ENCODE data around the gene RPS15. TPM values are rescaled to one million over a fixed set of nuclear protein-coding genes. Genes with fewer than 3 reads are reported as not detected.
"Not testable (repeated sequence)": the region's sequence is repeated elsewhere in the genome, so short reads cannot be mapped to it uniquely, and the experiment has no call there.

The RPS15 gene
- total RNA-seq, 3 donors from 2014 or later = 748 to 897 (median 892) TPM

GRCh38 chr19:1437609-1438008 lies 587 bp upstream of the RPS15 start:
- no peaks in the 10 kb centered on the region for H3K9me3 ChIP-seq
- no peak for DNase-seq
- no peak for ATAC-seq
- peaks cover 20% of the 10 kb centered on the region for H3K4me1 ChIP-seq (ENCODE audit: low read depth)
- peaks cover 9% of the 10 kb centered on the region for H3K36me3 ChIP-seq (ENCODE audit: low read depth)
- no peak for TF ChIP-seq CTCF (IDR thresholded peaks at IDR 0.05)
- no peak overlapping the region for H3K4me3 ChIP-seq
- intact Hi-C loops (cut with DNase I, micrococcal nuclease) = no loop called here

- H3K4me1 ChIP-seq (ENCODE audit: low read depth) = peaks cover 20% of the 10 kb centered on the region
- intact Hi-C loops (cut with DNase I, micrococcal nuclease) = no loop called here
- no peak for TF ChIP-seq CTCF (IDR thresholded peaks at IDR 0.05)
- H3K9me3 ChIP-seq = no peaks in the 10 kb centered on the region
- peak overlapping the region; percentile 90 for H3K4me3 ChIP-seq
- H3K36me3 ChIP-seq (ENCODE audit: low read depth) = peaks cover 9% of the 10 kb centered on the region
- no peak for ATAC-seq
- no peak for DNase-seq
Observed at GRCh38 chr19:1438933-1439354, 748 bp downstream of the RPS15 start.

GRCh38 chr19:1439525-1440417 lies 1.6 kb downstream of the RPS15 start:
- H3K36me3 ChIP-seq (ENCODE audit: low read depth); intact Hi-C loops (cut with DNase I, micrococcal nuclease); ATAC-seq; H3K4me3 ChIP-seq; H3K9me3 ChIP-seq: not testable (repeated sequence)
- DNase-seq = peak in 1 of 3 donors; percentile 55
- H3K4me1 ChIP-seq (ENCODE audit: low read depth) = peaks cover 20% of the 10 kb centered on the region

GRCh38 chr19:1440418-1440801 lies 2.2 kb downstream of the RPS15 start:
- Histone ChIP-seq H3K9me3 (no peaks in the 10 kb centered on the region), H3K4me3 (no peak overlapping the region), H3K36me3 (ENCODE audit: low read depth) (peaks cover 9% of the 10 kb centered on the region), H3K4me1 (ENCODE audit: low read depth) (peaks cover 22% of the 10 kb centered on the region)
- ATAC-seq (no peak), DNase-seq (peak in 1 of 3 donors; percentile 43)
- intact Hi-C loops (cut with DNase I, micrococcal nuclease) = no loop called here
- TF ChIP-seq CTCF (IDR thresholded peaks at IDR 0.05) = no peak

- no peak overlapping the region for H3K4me3 ChIP-seq
- intact Hi-C loops (cut with DNase I, micrococcal nuclease) = no loop called here
- TF ChIP-seq CTCF (IDR thresholded peaks at IDR 0.05) = no peak
- no peak for ATAC-seq
- no peak for DNase-seq
- peaks cover 9% of the 10 kb centered on the region for H3K36me3 ChIP-seq (ENCODE audit: low read depth)
- H3K4me1 ChIP-seq (ENCODE audit: low read depth) = peaks cover 27% of the 10 kb centered on the region
- no peaks in the 10 kb centered on the region for H3K9me3 ChIP-seq
Observed at GRCh38 chr19:1441022-1441426, 2.8 kb downstream of the RPS15 start.

- intact Hi-C loops (cut with DNase I, micrococcal nuclease) = no loop called here
- Histone ChIP-seq H3K4me3 (no peak overlapping the region), H3K9me3 (no peaks in the 10 kb centered on the region), H3K4me1 (ENCODE audit: low read depth) (peaks cover 35% of the 10 kb centered on the region), H3K36me3 (ENCODE audit: low read depth) (peaks cover 9% of the 10 kb centered on the region)
- TF ChIP-seq CTCF (IDR thresholded peaks at IDR 0.05) = no peak
- DNase-seq = peak in 1 of 3 donors; percentile 52
- ATAC-seq = no peak
Observed at GRCh38 chr19:1441677-1442438, 3.7 kb downstream of the RPS15 start.
